HepG2 (cell line): ENCODE measurements around the gene SLC27A1. TPM values are rescaled to one million over a fixed set of nuclear protein-coding genes. Genes with fewer than 3 reads are reported as not detected.

Source experiments
- ATAC-seq: fragments of 200-7000 bp; cut with Tn5 transposase; 3 replicates; pipeline ENCODE4 v1.9.1; 2020; ENCODE audit warnings: mild to moderate bottlenecking, moderate library complexity
- BruUV-seq: library from RNA; stranded (reverse); fragments of 400-500 nt; replicated peaks from 2 replicates; lab custom pipeline; 2021; lab: Mats Ljungman, UMichigan
- CTCF ChIA-PET: fragments of 300-600 bp; formaldehyde crosslinking; extraction: SDS; loops from one replicate; lab custom pipeline; 2021; ENCODE audit warnings: low total read pairs, inconsistent platforms, low intra/inter-chr PET ratio; lab: Yijun Ruan, JAX
- POLR2A ChIA-PET: fragments of 350-600 bp; sonication (Branson Sonifier 250); formaldehyde crosslinking; loops from one replicate; lab custom pipeline; 2020; ENCODE audit warnings: antibody characterized with exemption, inconsistent platforms; lab: Yijun Ruan, JAX
- DNase-seq: peaks from one replicate; pipeline ENCODE4 v3.0.0-alpha.2; 2015; ENCODE audit warnings: low spot score
- FAIRE-seq: peaks from 3 replicates; lab custom pipeline; 2011; peaks lifted over from hg19 to GRCh38; lab: Jason Lieb, UNC
- H2AFZ ChIP-seq: one replicate; pipeline ENCODE4 v1.6.1; 2011; ENCODE audit warnings: low read length, inconsistent platforms
- H3K27ac ChIP-seq: fragments of 300-600 bp; 3 replicates; pipeline ENCODE4 v1.8.0; 2011; ENCODE audit warnings: mixed run types, mild to moderate bottlenecking, mixed read lengths, low read length, inconsistent platforms; ENCODE audit not compliant: insufficient read depth; ENCODE audit errors: extremely low read length
- H3K27me3 ChIP-seq, 2 experiments: fragments of 200-600 bp in 1 of 2; 2 replicates in 1 of 2; 3 replicates in 1 of 2; pipeline versions ENCODE4 v1.6.0 to v1.8.0; 2011; ENCODE audit warnings: low read length in 2 of 2, mild to moderate bottlenecking in 2 of 2, moderate library complexity in 2 of 2, inconsistent platforms in 1 of 2; ENCODE audit not compliant: insufficient read depth in 2 of 2, control insufficient read depth in 1 of 2
- H3K36me3 ChIP-seq, 2 experiments: fragments of 200-600 bp in 1 of 2; replicated peaks in 1 of 2; 2 replicates in 1 of 2; 3 replicates in 1 of 2; pipeline versions ENCODE4 v1.5.1 to v1.8.0; 2011; ENCODE audit warnings: low read length in 2 of 2, inconsistent platforms in 1 of 2; ENCODE audit not compliant: insufficient read depth in 2 of 2, control insufficient read depth in 1 of 2
- H3K4me1 ChIP-seq: 2 replicates; pipeline ENCODE4 v1.5.1; 2012; ENCODE audit warnings: low read length, inconsistent platforms; ENCODE audit not compliant: insufficient read depth
- H3K4me2 ChIP-seq: 2 replicates; pipeline ENCODE4 v1.6.0; 2011; ENCODE audit warnings: low read depth, low read length, inconsistent platforms
- H3K4me3 ChIP-seq, 3 experiments: fragments of 200-600 bp in 1 of 3; sonication (generic), shearing (Covaris generic) in 1 of 3; replicated peaks in 1 of 3; 2 replicates each; pipeline ENCODE4 v1.5.1; 2011 to 2016; ENCODE audit warnings: low read length in 3 of 3, inconsistent platforms in 2 of 3, low read depth in 2 of 3, mild to moderate bottlenecking in 2 of 3, control low read depth in 1 of 3, mixed read lengths in 1 of 3; ENCODE audit not compliant: insufficient read depth in 1 of 3
- H3K79me2 ChIP-seq: one replicate; pipeline ENCODE4 v1.6.1; 2011; ENCODE audit warnings: low read length, inconsistent platforms; ENCODE audit not compliant: insufficient read depth
- H3K9ac ChIP-seq: 2 replicates; pipeline ENCODE4 v1.6.0; 2011; ENCODE audit warnings: mild to moderate bottlenecking, low read depth, low read length, inconsistent platforms; ENCODE audit not compliant: insufficient read depth
- H3K9me3 ChIP-seq: 2 replicates; pipeline ENCODE4 v1.5.1; 2012; ENCODE audit warnings: mild to moderate bottlenecking, low read length
- H4K20me1 ChIP-seq: 2 replicates; pipeline ENCODE4 v1.6.0; 2011; ENCODE audit warnings: inconsistent platforms, mild to moderate bottlenecking, low read length, moderate library complexity; ENCODE audit not compliant: insufficient read depth
- FLYWCH1 ChIP-seq: sonication (generic); formaldehyde crosslinking; IDR thresholded peaks from 2 replicates; pipeline ENCODE4 v1.8.1; 2023; ENCODE audit warnings: mild to moderate bottlenecking, missing genetic modification reagents
- HIC2 ChIP-seq: sonication (generic); formaldehyde crosslinking; IDR thresholded peaks from 2 replicates; pipeline ENCODE4 v1.9.0; 2022; ENCODE audit warnings: low read depth, missing genetic modification reagents
- KDM2A ChIP-seq: sonication (generic); formaldehyde crosslinking; IDR thresholded peaks from 2 replicates; pipeline ENCODE4 v1.4.0; 2020; ENCODE audit warnings: low read depth, missing genetic modification reagents, borderline replicate concordance
- MBD4 ChIP-seq: IDR thresholded peaks from 2 replicates; pipeline ENCODE4 v1.6.1; 2012; ENCODE audit warnings: low read length, inconsistent platforms, borderline replicate concordance
- MTA1 ChIP-seq: sonication (generic); formaldehyde crosslinking; IDR thresholded peaks from 2 replicates; pipeline ENCODE4 v1.4.0; 2020; ENCODE audit warnings: missing genetic modification reagents, mild to moderate bottlenecking, borderline replicate concordance
- NBN ChIP-seq: fragments of 450-650 bp; conservative IDR thresholded peaks from 2 replicates; pipeline ENCODE4 v1.6.1; 2017
- PHB2 ChIP-seq: fragments of 450-650 bp; IDR thresholded peaks from 2 replicates; pipeline ENCODE4 v1.6.1; 2018; ENCODE audit not compliant: partially characterized antibody
- POLR2A ChIP-seq, 2 experiments: IDR thresholded peaks; 2 replicates each; pipeline ENCODE4 v1.6.1; 2011; ENCODE audit warnings: low read depth in 2 of 2, low read length in 2 of 2, mild to moderate bottlenecking in 1 of 2, moderate library complexity in 1 of 2; ENCODE audit not compliant: insufficient read depth in 1 of 2
- SAP130 ChIP-seq: IDR thresholded peaks from 2 replicates; pipeline ENCODE4 v1.6.1; 2016; ENCODE audit warnings: low read depth
- SMAD9 ChIP-seq: sonication (generic); formaldehyde crosslinking; IDR thresholded peaks from 2 replicates; pipeline ENCODE4 v1.5.1; 2020; ENCODE audit warnings: mild to moderate bottlenecking, missing genetic modification reagents
- SOX13 ChIP-seq, 3 experiments: fragments of 450-650 bp in 1 of 3; sonication (generic) in 1 of 3; formaldehyde crosslinking in 1 of 3; IDR thresholded peaks in 2 of 3; conservative IDR thresholded peaks in 1 of 3; 2 replicates each; pipeline versions ENCODE4 v1.5.0 to v1.6.1; 2016 to 2020; ENCODE audit warnings: antibody characterized with exemption in 1 of 3, mild to moderate bottlenecking in 1 of 3, missing compliant biosample characterization in 1 of 3, missing genetic modification reagents in 1 of 3, moderate library complexity in 1 of 3
- ZNF326 ChIP-seq: sonication (generic); formaldehyde crosslinking; IDR thresholded peaks from 2 replicates; pipeline ENCODE4 v1.4.0; 2020; ENCODE audit warnings: missing genetic modification reagents, borderline replicate concordance
- ZNF709 ChIP-seq: sonication (generic); formaldehyde crosslinking; IDR thresholded peaks from 2 replicates; pipeline ENCODE4 v1.5.0; 2020; ENCODE audit warnings: mild to moderate bottlenecking, missing genetic modification reagents
- WGBS: methylation state at CpG from one replicate; pipeline ENCODE4 v1.1.6; 2017; ENCODE audit warnings: low lambda C conversion rate; 5-methylcytosine and 5-hydroxymethylcytosine counted together
- in situ Hi-C: cut with HindIII; loops from 2 replicates; pipeline ENCODE4 v1.10.0; 2017; ENCODE audit warnings: low pct_unique_long_range_greater_than_20kb; ENCODE audit not compliant: extremely low pct_ligation_motif_present
- intact Hi-C: fragments of 100-400 bp; cut with micrococcal nuclease; formaldehyde crosslinking; loops from one replicate; pipeline ENCODE4 v1.10.0; 2022; ENCODE audit not compliant: unreplicated experiment
- polyA plus RNA-seq, 8 experiments: library from polyadenylated mRNA; depleted of rRNA in 3 of 8; stranded (reverse) in 7 of 8; unstranded in 1 of 8; fragments of >200 nt; fragmentation: Illumina TruSeq in 4 of 8; extraction: Trizol in 4 of 8; gene quantifications; 2 replicates each; pipeline versions ENCODE4 v1.2.1 to v1.2.3, GENCODE V29; 2011 to 2016; ENCODE audit warnings: low read depth in 4 of 8, missing spikeins in 1 of 8, mixed read lengths in 1 of 8; ENCODE audit not compliant: insufficient read depth in 1 of 8
- total RNA-seq, 5 experiments: library from RNA; depleted of rRNA; stranded (reverse); fragments of >200 nt; fragmentation: Illumina TruSeq; extraction: Trizol; gene quantifications; 2 replicates each; pipeline ENCODE4 v1.2.3, GENCODE V29; 2016; ENCODE audit warnings: low read depth in 1 of 5
- TF ChIP-seq, protein P1 (sequence below): IDR thresholded peaks from 2 replicates; pipeline ENCODE4 v1.6.1; 2016; ENCODE audit warnings: low read depth, control low read depth
- TF ChIP-seq, protein P2 (sequence below): sonication (generic); formaldehyde crosslinking; IDR thresholded peaks from 2 replicates; pipeline ENCODE4 v1.5.0; 2020; ENCODE audit warnings: missing genetic modification reagents
- TF ChIP-seq, protein P3 (sequence below): sonication (generic); formaldehyde crosslinking; IDR thresholded peaks from 2 replicates; pipeline ENCODE4 v1.5.1; 2020; ENCODE audit warnings: mild to moderate bottlenecking, missing genetic modification reagents, moderate library complexity

SLC27A1 gene
- total and polyA plus RNA-seq, 2 of the 13 experiments (the other 11 are each of a cell fraction or from before 2014, with no cell fraction given): 4.1 to 8.8 TPM

- no peaks in the 10 kb centered on the region; a peak in 1 of 5 replicates for H3K27me3 ChIP-seq
- H3K36me3 ChIP-seq: 0 out of 5 replicates have a peak, but pooled peaks cover 0 to 4% of the 10 kb centered on the region in 2 experiments
- CTCF ChIA-PET: no interaction called here
- H4K20me1 ChIP-seq: no peaks in the 10 kb centered on the region
- no TSS peak for BruUV-seq
- DNase-seq (no peak), FAIRE-seq (no peak), ATAC-seq (no peak)
- in situ Hi-C loops (no loop called here), intact Hi-C loops (no loop called here)
- no peak overlapping the region for H2AFZ ChIP-seq
- POLR2A ChIA-PET: no interaction called here
- H3K4me2 ChIP-seq: no peak overlapping the region
- peaks cover 19% of the 10 kb centered on the region for H3K79me2 ChIP-seq
- no peak overlapping the region for H3K9ac ChIP-seq
- peaks cover 39% of the 10 kb centered on the region for H3K4me1 ChIP-seq
- H3K27ac ChIP-seq: peak overlapping the region; percentile 47
- H3K9me3 ChIP-seq: no peaks in the 10 kb centered on the region
- 59% methylated on average over 5 of the region's 9 CpGs for WGBS
- no peak overlapping the region for H3K4me3 ChIP-seq
- TF ChIP-seq, protein P1, sequence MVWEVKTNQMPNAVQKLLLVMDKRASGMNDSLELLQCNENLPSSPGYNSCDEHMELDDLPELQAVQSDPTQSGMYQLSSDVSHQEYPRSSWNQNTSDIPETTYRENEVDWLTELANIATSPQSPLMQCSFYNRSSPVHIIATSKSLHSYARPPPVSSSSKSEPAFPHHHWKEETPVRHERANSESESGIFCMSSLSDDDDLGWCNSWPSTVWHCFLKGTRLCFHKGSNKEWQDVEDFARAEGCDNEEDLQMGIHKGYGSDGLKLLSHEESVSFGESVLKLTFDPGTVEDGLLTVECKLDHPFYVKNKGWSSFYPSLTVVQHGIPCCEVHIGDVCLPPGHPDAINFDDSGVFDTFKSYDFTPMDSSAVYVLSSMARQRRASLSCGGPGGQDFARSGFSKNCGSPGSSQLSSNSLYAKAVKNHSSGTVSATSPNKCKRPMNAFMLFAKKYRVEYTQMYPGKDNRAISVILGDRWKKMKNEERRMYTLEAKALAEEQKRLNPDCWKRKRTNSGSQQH (CRISPR knock-in tag): no peak
- TF ChIP-seq, protein P2, sequence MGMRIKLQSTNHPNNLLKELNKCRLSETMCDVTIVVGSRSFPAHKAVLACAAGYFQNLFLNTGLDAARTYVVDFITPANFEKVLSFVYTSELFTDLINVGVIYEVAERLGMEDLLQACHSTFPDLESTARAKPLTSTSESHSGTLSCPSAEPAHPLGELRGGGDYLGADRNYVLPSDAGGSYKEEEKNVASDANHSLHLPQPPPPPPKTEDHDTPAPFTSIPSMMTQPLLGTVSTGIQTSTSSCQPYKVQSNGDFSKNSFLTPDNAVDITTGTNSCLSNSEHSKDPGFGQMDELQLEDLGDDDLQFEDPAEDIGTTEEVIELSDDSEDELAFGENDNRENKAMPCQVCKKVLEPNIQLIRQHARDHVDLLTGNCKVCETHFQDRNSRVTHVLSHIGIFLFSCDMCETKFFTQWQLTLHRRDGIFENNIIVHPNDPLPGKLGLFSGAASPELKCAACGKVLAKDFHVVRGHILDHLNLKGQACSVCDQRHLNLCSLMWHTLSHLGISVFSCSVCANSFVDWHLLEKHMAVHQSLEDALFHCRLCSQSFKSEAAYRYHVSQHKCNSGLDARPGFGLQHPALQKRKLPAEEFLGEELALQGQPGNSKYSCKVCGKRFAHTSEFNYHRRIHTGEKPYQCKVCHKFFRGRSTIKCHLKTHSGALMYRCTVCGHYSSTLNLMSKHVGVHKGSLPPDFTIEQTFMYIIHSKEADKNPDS (CRISPR knock-in tag): no peak
- TF ChIP-seq SMAD9 (CRISPR knock-in tag): no peak
- TF ChIP-seq PHB2: no peak
- TF ChIP-seq, protein P3, sequence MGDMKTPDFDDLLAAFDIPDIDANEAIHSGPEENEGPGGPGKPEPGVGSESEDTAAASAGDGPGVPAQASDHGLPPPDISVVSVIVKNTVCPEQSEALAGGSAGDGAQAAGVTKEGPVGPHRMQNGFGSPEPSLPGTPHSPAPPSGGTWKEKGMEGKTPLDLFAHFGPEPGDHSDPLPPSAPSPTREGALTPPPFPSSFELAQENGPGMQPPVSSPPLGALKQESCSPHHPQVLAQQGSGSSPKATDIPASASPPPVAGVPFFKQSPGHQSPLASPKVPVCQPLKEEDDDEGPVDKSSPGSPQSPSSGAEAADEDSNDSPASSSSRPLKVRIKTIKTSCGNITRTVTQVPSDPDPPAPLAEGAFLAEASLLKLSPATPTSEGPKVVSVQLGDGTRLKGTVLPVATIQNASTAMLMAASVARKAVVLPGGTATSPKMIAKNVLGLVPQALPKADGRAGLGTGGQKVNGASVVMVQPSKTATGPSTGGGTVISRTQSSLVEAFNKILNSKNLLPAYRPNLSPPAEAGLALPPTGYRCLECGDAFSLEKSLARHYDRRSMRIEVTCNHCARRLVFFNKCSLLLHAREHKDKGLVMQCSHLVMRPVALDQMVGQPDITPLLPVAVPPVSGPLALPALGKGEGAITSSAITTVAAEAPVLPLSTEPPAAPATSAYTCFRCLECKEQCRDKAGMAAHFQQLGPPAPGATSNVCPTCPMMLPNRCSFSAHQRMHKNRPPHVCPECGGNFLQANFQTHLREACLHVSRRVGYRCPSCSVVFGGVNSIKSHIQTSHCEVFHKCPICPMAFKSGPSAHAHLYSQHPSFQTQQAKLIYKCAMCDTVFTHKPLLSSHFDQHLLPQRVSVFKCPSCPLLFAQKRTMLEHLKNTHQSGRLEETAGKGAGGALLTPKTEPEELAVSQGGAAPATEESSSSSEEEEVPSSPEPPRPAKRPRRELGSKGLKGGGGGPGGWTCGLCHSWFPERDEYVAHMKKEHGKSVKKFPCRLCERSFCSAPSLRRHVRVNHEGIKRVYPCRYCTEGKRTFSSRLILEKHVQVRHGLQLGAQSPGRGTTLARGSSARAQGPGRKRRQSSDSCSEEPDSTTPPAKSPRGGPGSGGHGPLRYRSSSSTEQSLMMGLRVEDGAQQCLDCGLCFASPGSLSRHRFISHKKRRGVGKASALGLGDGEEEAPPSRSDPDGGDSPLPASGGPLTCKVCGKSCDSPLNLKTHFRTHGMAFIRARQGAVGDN: peak; percentile 40; the same call in 1 of the 2 replicates
- peak; percentile 28; the same call in 1 of the 2 replicates for TF ChIP-seq HIC2
- peak; percentile 18; the same call in 1 of the 2 replicates for TF ChIP-seq KDM2A (CRISPR knock-in tag)
- no peak for TF ChIP-seq MBD4
- TF ChIP-seq FLYWCH1 (CRISPR knock-in tag): no peak
- no peak for TF ChIP-seq ZNF709 (CRISPR knock-in tag)
- peak in 1 of 2 experiments; percentile 34; a peak in 1 of 4 replicates for TF ChIP-seq POLR2A (IDR thresholded peaks at IDR 0.05; ENCODE audit: insufficient read depth in 1 of 2, low read depth in 2 of 2, low read length in 2 of 2)
- no peak for TF ChIP-seq MTA1 (CRISPR knock-in tag)
- no peak for TF ChIP-seq SAP130 (CRISPR knock-in tag)
- no peak for TF ChIP-seq SOX13 (IDR thresholded peaks at IDR 0.05)
- no peak for TF ChIP-seq SOX13 (CRISPR knock-in tag; conservative IDR thresholded peaks at IDR 0.05 in 1 of 2, IDR thresholded peaks at IDR 0.05 in 1 of 2)
- TF ChIP-seq NBN: no peak
- TF ChIP-seq ZNF326 (CRISPR knock-in tag): peak; percentile 65; the same call in 1 of the 2 replicates
These were observed 36.4 kb downstream of the SLC27A1 start for GRCh38 chr19:17506745-17507144.
